Measurements from ENCODE around the gene MAGEB18. TPM values are rescaled to one million over a fixed set of nuclear protein-coding genes. Genes with fewer than 3 reads are reported as not detected.

The MAGEB18 gene
- total RNA-seq: not detected
- long read RNA-seq: 0 reads

GRCh38 chrX:26138274-26138673, at the start of gene MAGEB18:
MAGEB18 (plus strand) TSS chrX:26138343; CDS start chrX:26138986, 643 bp downstream.
- DNase-seq (ENCODE audit: low spot score): no peak

GRCh38 chrX:26100421-26100920, 37.7 kb upstream of the MAGEB18 start:
- no peak for DNase-seq (ENCODE audit: low spot score)

DNA sequence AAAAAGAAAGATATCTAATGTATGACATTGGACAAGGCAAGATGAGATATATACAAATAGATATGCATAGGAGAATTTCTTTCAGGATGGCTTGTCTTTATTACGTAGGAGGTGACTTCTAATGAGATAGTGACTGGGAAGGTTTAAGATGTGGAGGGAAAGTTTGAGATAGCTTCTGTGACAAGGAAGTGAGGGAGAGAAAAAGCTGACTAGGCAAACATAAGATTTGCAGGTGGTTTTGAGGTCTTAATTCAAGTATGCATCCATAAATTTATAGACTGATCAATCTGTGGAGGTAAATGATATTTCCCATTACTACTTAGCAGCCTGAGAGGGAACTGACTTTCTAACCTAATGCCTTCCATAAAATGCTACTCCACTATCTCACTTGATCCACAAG, 29.0 kb upstream of the MAGEB18 start:
- no peak for DNase-seq (ENCODE audit: low spot score)

DNA sequence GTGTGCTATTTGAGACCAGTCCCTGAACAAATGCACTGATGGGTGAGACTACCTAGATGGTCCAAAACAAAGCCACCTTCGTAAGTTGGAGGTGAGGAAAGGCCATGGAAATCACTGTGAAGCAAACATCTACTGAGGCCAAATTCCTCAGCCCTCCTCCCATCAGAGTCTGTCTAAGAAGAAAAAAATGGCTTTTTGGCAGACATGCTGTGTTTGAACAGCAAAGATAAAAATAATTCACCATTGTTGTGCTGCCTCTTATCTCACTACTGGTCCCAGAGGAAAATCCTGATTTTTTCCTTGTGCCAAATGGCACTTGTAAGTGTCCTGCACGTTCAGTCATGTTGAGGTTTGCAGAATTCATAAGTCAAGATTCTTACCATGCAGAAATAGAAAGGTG, 7.9 kb downstream of the MAGEB18 start:
- DNase-seq (ENCODE audit: low spot score): no peak

GRCh38 chrX:26160301-26160700, 22.2 kb downstream of the MAGEB18 start, which contains the start of gene MAGEB6B:
MAGEB6B (plus strand) TSS chrX:26160601; CDS start chrX:26160601, 0 bp downstream.
- DNase-seq (ENCODE audit: low spot score): no peak

Other genes starting within 250 kb of the MAGEB18 start
- not detected for gene MAGEB6B, start 22.3 kb downstream of the MAGEB18 start, total RNA-seq
- not detected for gene MAGEB6, start 54.1 kb downstream of the MAGEB18 start, total RNA-seq
- not detected for gene MAGEB5, start 77.8 kb downstream of the MAGEB18 start, total RNA-seq